Neural progenitor cell (in vitro differentiated cells): ENCODE measurements around the gene CDK18.

Source experiments
- CTCF ChIP-seq: fragments of 200-600 bp; sonication (generic); IDR thresholded peaks from 2 replicates; pipeline ENCODE4 v1.5.1; 2017; ENCODE audit warnings: antibody characterized with exemption, mild to moderate bottlenecking
- EZH2 ChIP-seq: fragments of 200-600 bp; sonication (generic); IDR thresholded peaks from 2 replicates; pipeline ENCODE4 v1.6.1; 2017; ENCODE audit warnings: antibody characterized with exemption, mild to moderate bottlenecking, moderate library complexity
- EZH2phosphoT487 ChIP-seq: fragments of 200-600 bp; sonication (generic); IDR thresholded peaks from 2 replicates; pipeline ENCODE4 v1.6.1; 2017; ENCODE audit warnings: antibody characterized with exemption

DNA sequence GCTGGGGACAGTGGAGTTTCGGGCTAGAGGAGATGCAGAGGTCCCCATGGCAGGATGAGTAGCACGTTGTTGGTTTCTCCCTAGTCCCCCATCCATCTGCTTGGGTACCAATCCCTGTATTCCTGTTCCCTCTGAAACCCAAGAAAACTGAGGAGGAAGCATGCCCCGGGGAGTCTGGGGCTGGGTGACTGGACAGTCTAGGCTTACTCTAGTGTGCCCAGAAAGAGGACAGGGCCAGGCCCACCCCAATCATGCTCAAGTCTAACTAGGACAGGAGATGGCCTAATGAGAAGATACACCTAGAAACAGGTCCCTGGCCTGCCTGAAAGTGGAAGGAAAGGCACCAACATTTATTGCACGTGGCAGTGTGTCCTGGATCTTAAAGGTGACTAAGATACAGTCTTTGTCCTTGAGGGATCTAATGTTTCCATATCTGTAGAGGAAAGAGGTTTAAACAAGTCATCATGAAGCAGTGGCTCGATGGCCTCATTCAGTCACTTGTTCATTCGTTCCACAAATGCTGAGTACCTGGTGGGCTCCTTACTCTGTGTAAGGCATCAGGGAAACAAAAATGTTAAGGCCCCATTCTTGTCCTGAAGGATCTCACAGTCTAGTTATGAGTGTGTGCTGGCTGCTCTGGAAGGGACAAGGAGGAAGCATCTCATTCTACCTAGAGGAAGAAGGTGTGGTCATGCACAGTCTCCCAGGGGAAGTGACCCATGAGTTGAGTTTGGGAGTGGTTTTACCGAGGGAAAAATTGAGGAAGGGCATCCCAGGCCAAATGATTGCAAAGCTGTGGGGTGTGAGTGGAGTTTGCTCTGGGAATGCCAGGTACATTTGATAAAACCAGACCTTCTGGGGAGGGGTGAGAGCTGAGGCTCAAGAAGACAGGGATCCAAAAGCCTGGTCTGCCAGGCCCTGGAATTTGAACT, 10.0 kb downstream of the CDK18 start:
- TF ChIP-seq CTCF, result no peak
- no peak for TF ChIP-seq EZH2
- no peak for TF ChIP-seq EZH2phosphoT487
